ENCODE measurements around the gene TICAM1. TPM values are rescaled to one million over a fixed set of nuclear protein-coding genes. Genes with fewer than 3 reads are reported as not detected.

The TICAM1 gene
- total and polyA plus RNA-seq, 2 of the 13 experiments (the other 11 are each of a cell fraction or from before 2014, with no cell fraction given), result 0.33 to 0.95 TPM

GRCh38 chr19:4814625-4815425 is 16.7 kb downstream of the TICAM1 start:
- Histone ChIP-seq H3K27me3 (ENCODE audit: control insufficient read depth in 1 of 2, insufficient read depth in 2 of 2, low read length in 2 of 2) (no peaks in the 10 kb centered on the region), H3K27ac (ENCODE audit: extremely low read length, insufficient read depth, low read length) (no peak overlapping the region), H3K9me3 (ENCODE audit: low read length) (no peaks in the 10 kb centered on the region), H3K4me1 (ENCODE audit: insufficient read depth, low read length) (peaks cover 44% of the 10 kb centered on the region), H3K4me2 (ENCODE audit: low read depth, low read length) (peak overlapping the region; percentile 65; the same call in 1 of the 2 replicates), H3K36me3 (replicated peaks in 1 of 2; ENCODE audit: control insufficient read depth in 1 of 2, insufficient read depth in 2 of 2, low read length in 2 of 2) (peaks cover 4% of the 10 kb centered on the region in 2 experiments; a peak in 2 of 5 replicates), H3K79me2 (ENCODE audit: insufficient read depth, low read length) (no peaks in the 10 kb centered on the region), H2AFZ (ENCODE audit: low read length) (no peak overlapping the region), H3K9ac (ENCODE audit: insufficient read depth, low read depth, low read length) (no peak overlapping the region), H3K4me3 (replicated peaks in 1 of 3; ENCODE audit: insufficient read depth in 1 of 3, low read depth in 2 of 3, low read length in 3 of 3) (no peak overlapping the region), H4K20me1 (ENCODE audit: insufficient read depth, low read length) (no peaks in the 10 kb centered on the region)
- no TSS peak for BruUV-seq (replicated peaks)
- intact Hi-C loops (cut with micrococcal nuclease; ENCODE audit: unreplicated experiment), result no loop called here
- DNase-seq (ENCODE audit: low spot score) (no peak), ATAC-seq (no peak), FAIRE-seq (no peak)
- POLR2A ChIA-PET, result no interaction called here
- CTCF ChIA-PET (ENCODE audit: low intra/inter-chr PET ratio, low total read pairs), result no interaction called here
- in situ Hi-C loops (cut with HindIII; ENCODE audit: extremely low pct_ligation_motif_present, low pct_unique_long_range_greater_than_20kb), result loop anchor here (5.0 kb wide), 2 partner anchors 97 to 217 kb away; no protein-coding TSS in a partner anchor
- WGBS (ENCODE audit: low lambda C conversion rate), result 66% methylated on average over 7 of the region's 7 CpGs
- TF ChIP-seq ZNF629 (CRISPR knock-in tag; conservative IDR thresholded peaks at IDR 0.05), result peak; percentile 95
- peak; percentile 79; the same call in 1 of the 2 replicates for TF ChIP-seq CHD4 (IDR thresholded peaks at IDR 0.05; ENCODE audit: borderline replicate concordance, low read length)
- 0 out of 2 replicates have a peak, but pooled peaks have one; percentile 69 for TF ChIP-seq NBN (conservative IDR thresholded peaks at IDR 0.05)
- TF ChIP-seq ZNF292 (CRISPR knock-in tag; IDR thresholded peaks at IDR 0.05; ENCODE audit: borderline replicate concordance, low read depth), result 0 out of 2 replicates have a peak, but pooled peaks have one; percentile 1
- TF ChIP-seq ZMYM3 (CRISPR knock-in tag; IDR thresholded peaks at IDR 0.05), result peak; percentile 46; the same call in 1 of the 2 replicates
- peak; percentile 36; the same call in 1 of the 2 replicates for TF ChIP-seq KDM1A (CRISPR knock-in tag; IDR thresholded peaks at IDR 0.05)
- peak; percentile 99 for TF ChIP-seq ZNF24 (IDR thresholded peaks at IDR 0.05)
- TF ChIP-seq, protein P1, sequence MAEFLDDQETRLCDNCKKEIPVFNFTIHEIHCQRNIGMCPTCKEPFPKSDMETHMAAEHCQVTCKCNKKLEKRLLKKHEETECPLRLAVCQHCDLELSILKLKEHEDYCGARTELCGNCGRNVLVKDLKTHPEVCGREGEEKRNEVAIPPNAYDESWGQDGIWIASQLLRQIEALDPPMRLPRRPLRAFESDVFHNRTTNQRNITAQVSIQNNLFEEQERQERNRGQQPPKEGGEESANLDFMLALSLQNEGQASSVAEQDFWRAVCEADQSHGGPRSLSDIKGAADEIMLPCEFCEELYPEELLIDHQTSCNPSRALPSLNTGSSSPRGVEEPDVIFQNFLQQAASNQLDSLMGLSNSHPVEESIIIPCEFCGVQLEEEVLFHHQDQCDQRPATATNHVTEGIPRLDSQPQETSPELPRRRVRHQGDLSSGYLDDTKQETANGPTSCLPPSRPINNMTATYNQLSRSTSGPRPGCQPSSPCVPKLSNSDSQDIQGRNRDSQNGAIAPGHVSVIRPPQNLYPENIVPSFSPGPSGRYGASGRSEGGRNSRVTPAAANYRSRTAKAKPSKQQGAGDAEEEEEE (CRISPR knock-in tag; IDR thresholded peaks at IDR 0.05; ENCODE audit: borderline replicate concordance), result 0 out of 2 replicates have a peak, but pooled peaks have one; percentile 28
- peak; percentile 13; the same call in 1 of the 2 replicates for TF ChIP-seq ATF7 (IDR thresholded peaks at IDR 0.05)
- TF ChIP-seq ATF7 (CRISPR knock-in tag; IDR thresholded peaks at IDR 0.05), result no peak
- TF ChIP-seq KAT2B (IDR thresholded peaks at IDR 0.05; ENCODE audit: borderline replicate concordance, low read depth, low read length), result no peak
- TF ChIP-seq SP1 (IDR thresholded peaks at IDR 0.05), result no peak
- 0 out of 2 replicates have a peak, but pooled peaks have one; percentile 10 for TF ChIP-seq SP1 (CRISPR knock-in tag; IDR thresholded peaks at IDR 0.05)
- TF ChIP-seq TARDBP (CRISPR knock-in tag; IDR thresholded peaks at IDR 0.05), result 0 out of 2 replicates have a peak, but pooled peaks have one; percentile 15
- TF ChIP-seq, protein P2, sequence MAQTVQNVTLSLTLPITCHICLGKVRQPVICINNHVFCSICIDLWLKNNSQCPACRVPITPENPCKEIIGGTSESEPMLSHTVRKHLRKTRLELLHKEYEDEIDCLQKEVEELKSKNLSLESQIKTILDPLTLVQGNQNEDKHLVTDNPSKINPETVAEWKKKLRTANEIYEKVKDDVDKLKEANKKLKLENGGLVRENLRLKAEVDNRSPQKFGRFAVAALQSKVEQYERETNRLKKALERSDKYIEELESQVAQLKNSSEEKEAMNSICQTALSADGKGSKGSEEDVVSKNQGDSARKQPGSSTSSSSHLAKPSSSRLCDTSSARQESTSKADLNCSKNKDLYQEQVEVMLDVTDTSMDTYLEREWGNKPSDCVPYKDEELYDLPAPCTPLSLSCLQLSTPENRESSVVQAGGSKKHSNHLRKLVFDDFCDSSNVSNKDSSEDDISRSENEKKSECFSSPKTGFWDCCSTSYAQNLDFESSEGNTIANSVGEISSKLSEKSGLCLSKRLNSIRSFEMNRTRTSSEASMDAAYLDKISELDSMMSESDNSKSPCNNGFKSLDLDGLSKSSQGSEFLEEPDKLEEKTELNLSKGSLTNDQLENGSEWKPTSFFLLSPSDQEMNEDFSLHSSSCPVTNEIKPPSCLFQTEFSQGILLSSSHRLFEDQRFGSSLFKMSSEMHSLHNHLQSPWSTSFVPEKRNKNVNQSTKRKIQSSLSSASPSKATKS (CRISPR knock-in tag; IDR thresholded peaks at IDR 0.05), result no peak
- TF ChIP-seq ZBTB3 (CRISPR knock-in tag; IDR thresholded peaks at IDR 0.05; ENCODE audit: borderline replicate concordance, low read depth), result no peak

Measured in HepG2 (cell line).